IgD-negative memory B cell (primary cell): ENCODE data around the gene LAD1. TPM values are rescaled to one million over a fixed set of nuclear protein-coding genes. Genes with fewer than 3 reads are reported as not detected.

ENCODE experiments used
- H3K27ac Mint-ChIP-seq, 3 donors: one replicate each; pipeline ENCODE4 v1.8.0; 2020 to 2022; ENCODE audit warnings: mild to moderate bottlenecking in 3 of 3, mixed read lengths in 3 of 3, moderate library complexity in 1 of 3
- H3K27me3 Mint-ChIP-seq: one replicate; pipeline ENCODE4 v1.8.0; 2021; ENCODE audit warnings: mixed read lengths
- H3K36me3 Mint-ChIP-seq: one replicate; pipeline ENCODE4 v1.8.0; 2020; ENCODE audit warnings: mild to moderate bottlenecking, mixed read lengths
- H3K4me1 Mint-ChIP-seq, 3 donors: one replicate each; pipeline ENCODE4 v1.8.0; 2020 to 2022; ENCODE audit warnings: mixed read lengths in 3 of 3, mild to moderate bottlenecking in 1 of 3
- H3K4me3 Mint-ChIP-seq, 4 donors: one replicate each; pipeline ENCODE4 v1.8.0; 2020 to 2022; ENCODE audit warnings: mild to moderate bottlenecking in 4 of 4, mixed read lengths in 4 of 4, moderate library complexity in 3 of 4
- H3K9me3 Mint-ChIP-seq, 3 donors: one replicate each; pipeline ENCODE4 v1.8.0; 2020 to 2021; ENCODE audit warnings: mixed read lengths in 3 of 3, mild to moderate bottlenecking in 1 of 3
- polyA plus RNA-seq: library from polyadenylated mRNA; unstranded; fragments of 300-500 nt; fragmentation: Illumina TruSeq; gene quantifications from one replicate; pipeline ENCODE4 v1.2.3, GENCODE V29; 2021

Gene LAD1
- polyA plus RNA-seq, 1 donor from 2014 or later = not detected

DNA sequence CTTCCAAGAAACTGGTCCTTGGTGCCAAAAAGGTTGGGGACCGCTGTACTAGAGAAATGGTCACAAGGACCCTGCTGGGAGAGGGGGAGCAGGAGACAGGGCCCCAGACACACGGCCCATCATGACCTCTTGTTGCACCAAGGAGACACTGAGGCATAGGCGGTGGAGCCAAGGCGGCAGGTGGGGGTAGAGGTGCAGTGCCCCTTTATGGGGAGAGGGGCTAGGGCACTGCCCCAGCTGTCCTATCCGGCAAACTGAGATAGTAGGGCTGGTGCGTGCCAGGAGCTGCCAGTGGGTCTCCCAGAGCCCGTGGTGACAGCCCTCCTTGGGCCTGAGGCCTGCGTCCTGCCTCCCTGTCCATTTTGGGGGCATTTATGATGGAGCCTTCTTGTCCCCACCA, 41.9 kb downstream of the LAD1 start:
- no peak overlapping the region for H3K27ac Mint-ChIP-seq
- no peak overlapping the region for H3K4me3 Mint-ChIP-seq
- peaks cover 5% of the 10 kb centered on the region for H3K27me3 Mint-ChIP-seq
- H3K9me3 Mint-ChIP-seq = no peaks in the 10 kb centered on the region
- H3K36me3 Mint-ChIP-seq = no peaks in the 10 kb centered on the region
- no peaks in the 10 kb centered on the region for H3K4me1 Mint-ChIP-seq

DNA sequence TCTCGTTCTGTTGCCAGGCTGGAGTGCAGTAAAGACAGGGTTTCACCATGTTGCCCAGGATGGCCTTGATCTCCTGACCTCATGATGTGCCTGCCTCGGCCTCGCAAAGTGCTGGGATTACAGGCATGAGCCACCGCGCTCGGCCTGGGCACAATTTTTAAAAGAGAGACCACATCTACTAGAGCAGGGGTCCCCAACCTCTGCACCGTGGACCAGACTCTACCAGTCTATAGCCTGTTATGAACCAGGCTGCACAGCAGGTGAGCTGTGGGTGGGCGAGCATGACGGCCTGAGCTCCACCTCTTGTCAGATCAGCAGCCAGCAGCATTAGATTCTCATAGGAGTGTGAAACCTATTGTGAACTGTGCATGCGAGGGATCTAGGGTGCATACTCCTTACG, 42.4 kb downstream of the LAD1 start:
- no peak overlapping the region for H3K4me3 Mint-ChIP-seq
- no peak overlapping the region for H3K27ac Mint-ChIP-seq
- peaks cover 5% of the 10 kb centered on the region for H3K27me3 Mint-ChIP-seq
- H3K9me3 Mint-ChIP-seq = no peaks in the 10 kb centered on the region
- H3K4me1 Mint-ChIP-seq = no peaks in the 10 kb centered on the region
- no peaks in the 10 kb centered on the region for H3K36me3 Mint-ChIP-seq

DNA sequence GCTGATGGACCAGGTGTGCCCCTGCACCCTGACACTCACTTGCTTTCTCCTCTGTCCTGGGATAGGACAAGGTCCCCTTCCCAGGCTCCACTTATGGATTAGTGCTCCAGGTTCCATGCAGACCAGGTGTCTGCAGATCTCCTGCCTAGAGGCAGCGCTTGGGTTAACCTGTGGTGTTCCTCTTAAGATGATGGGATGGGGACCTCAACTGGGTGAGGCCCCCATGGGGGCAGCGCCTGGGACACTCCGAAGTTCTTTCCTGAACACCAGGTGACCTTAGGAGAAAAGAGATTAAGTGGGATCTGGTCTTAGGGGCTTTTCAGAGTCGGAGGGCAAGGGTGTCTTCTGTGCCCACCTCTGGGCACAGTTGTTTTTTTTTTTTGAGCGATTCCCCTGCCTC, 42.9 kb downstream of the LAD1 start:
- H3K27ac Mint-ChIP-seq = no peak overlapping the region
- H3K4me3 Mint-ChIP-seq = no peak overlapping the region
- H3K4me1 Mint-ChIP-seq = no peaks in the 10 kb centered on the region
- no peaks in the 10 kb centered on the region for H3K36me3 Mint-ChIP-seq
- H3K27me3 Mint-ChIP-seq = peaks cover 5% of the 10 kb centered on the region
- no peaks in the 10 kb centered on the region for H3K9me3 Mint-ChIP-seq

- no peak overlapping the region for H3K4me3 Mint-ChIP-seq
- H3K36me3 Mint-ChIP-seq = no peaks in the 10 kb centered on the region
- peaks cover 5% of the 10 kb centered on the region for H3K27me3 Mint-ChIP-seq
- H3K27ac Mint-ChIP-seq = no peak overlapping the region
- H3K4me1 Mint-ChIP-seq = no peaks in the 10 kb centered on the region
- no peaks in the 10 kb centered on the region for H3K9me3 Mint-ChIP-seq
These were observed 43.7 kb downstream of the LAD1 start for GRCh38 chr1:201355471-201355870.

DNA sequence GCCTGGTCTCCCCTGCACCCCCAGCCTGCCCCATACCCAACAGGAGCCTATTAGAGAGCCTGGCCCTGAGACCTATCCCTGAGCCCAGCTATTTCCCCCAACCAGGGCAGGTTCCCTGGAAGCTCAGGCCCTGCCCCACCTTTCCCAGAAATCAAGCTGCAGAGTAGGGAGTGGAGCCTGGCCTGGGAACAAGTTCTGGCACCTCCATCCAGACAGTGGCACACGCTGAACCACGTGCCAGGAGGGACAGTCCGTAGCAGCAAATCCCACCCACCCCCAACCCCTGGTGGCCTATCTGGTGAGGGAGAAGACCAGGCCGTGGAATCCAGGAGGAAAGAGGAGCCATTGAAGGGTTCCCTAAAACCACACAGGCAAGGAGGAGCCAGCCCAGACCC, 44.2 kb downstream of the LAD1 start:
- H3K4me3 Mint-ChIP-seq = no peak overlapping the region
- H3K27ac Mint-ChIP-seq = no peak overlapping the region
- H3K4me1 Mint-ChIP-seq = no peaks in the 10 kb centered on the region
- H3K9me3 Mint-ChIP-seq = no peaks in the 10 kb centered on the region
- no peaks in the 10 kb centered on the region for H3K36me3 Mint-ChIP-seq
- peaks cover 5% of the 10 kb centered on the region for H3K27me3 Mint-ChIP-seq

- Mint-ChIP-seq H3K27ac (no peak overlapping the region), H3K4me1 (no peaks in the 10 kb centered on the region), H3K4me3 (no peak overlapping the region), H3K9me3 (no peaks in the 10 kb centered on the region), H3K36me3 (no peaks in the 10 kb centered on the region), H3K27me3 (peaks cover 6% of the 10 kb centered on the region)
These were observed 44.8 kb downstream of the LAD1 start for GRCh38 chr1:201354151-201354900.

DNA sequence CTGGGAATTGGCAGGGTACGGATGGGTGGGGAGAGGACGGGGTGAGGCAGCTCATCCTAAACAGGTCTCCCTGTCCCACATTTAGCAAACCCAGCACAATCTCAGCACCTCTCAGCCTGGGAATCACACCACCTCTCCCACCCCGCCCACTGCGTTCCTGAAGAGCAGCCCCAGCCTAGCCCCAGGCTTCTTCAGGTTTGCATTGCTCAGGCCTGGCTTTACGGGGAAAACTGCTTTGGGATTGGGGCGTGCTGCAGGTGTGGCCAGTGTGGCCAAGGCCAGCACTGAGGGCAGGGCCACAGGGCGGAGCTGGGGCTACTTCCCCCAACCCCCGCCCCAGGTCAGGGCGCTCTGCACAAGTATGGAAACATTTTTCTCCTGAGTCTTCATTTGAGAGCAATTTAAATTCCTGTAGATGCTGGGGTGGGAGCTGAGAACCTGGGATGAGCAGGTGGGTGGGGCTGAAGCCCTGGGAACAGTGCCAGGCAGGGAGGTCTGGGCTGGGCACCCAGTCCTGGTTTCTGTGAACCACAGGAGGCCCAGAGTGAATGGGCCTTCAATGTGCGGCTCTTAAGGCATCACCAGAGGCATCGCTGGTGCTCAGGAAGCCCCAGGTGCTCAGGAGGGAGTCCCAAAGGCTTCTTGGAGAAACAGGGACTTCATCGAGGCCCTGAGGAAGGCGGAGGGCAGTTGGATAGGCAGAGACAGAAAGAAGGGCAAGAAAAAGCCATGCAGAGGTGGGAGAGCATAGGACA, 45.8 kb downstream of the LAD1 start:
- H3K36me3 Mint-ChIP-seq = no peaks in the 10 kb centered on the region

DNA sequence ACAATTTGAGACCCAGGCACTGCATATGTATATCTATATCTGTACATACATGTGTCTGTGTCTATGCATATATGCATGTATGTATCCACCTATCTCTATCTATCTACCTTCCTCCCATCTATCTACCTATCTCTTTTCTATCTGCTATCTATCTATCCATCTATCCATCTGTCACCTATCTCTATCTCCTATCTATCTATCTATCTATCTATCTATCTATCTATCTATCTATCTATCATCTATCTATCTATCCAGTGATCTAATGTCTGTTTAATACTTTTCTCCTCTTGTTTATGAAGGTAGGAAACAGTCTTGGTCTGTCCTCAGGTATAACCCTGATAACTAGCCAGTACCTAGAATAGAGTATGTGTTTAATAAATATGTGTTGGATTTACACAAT, 47.5 kb downstream of the LAD1 start:
- Mint-ChIP-seq H3K27ac (no peak overlapping the region), H3K36me3 (no peaks in the 10 kb centered on the region), H3K4me3 (no peak overlapping the region), H3K9me3 (no peaks in the 10 kb centered on the region), H3K4me1 (no peaks in the 10 kb centered on the region), H3K27me3 (peaks cover 15% of the 10 kb centered on the region)

More for the DNA sequence above, 45.8 kb downstream of the LAD1 start:
- Mint-ChIP-seq H3K9me3 (no peaks in the 10 kb centered on the region), H3K27me3 (peaks cover 8% of the 10 kb centered on the region), H3K4me1 (no peaks in the 10 kb centered on the region), H3K4me3 (no peak overlapping the region), H3K27ac (no peak overlapping the region)

- Mint-ChIP-seq H3K4me3 (no peak overlapping the region), H3K36me3 (no peaks in the 10 kb centered on the region), H3K9me3 (no peaks in the 10 kb centered on the region), H3K27ac (no peak overlapping the region), H3K4me1 (no peaks in the 10 kb centered on the region), H3K27me3 (peaks cover 14% of the 10 kb centered on the region)
These were observed 48.2 kb downstream of the LAD1 start for GRCh38 chr1:201350884-201351283.

GRCh38 chr1:201350361-201350725, 48.8 kb downstream of the LAD1 start:
- H3K27me3 Mint-ChIP-seq = peaks cover 14% of the 10 kb centered on the region
- H3K9me3 Mint-ChIP-seq = no peaks in the 10 kb centered on the region
- no peaks in the 10 kb centered on the region for H3K4me1 Mint-ChIP-seq
- H3K4me3 Mint-ChIP-seq = no peak overlapping the region
- no peaks in the 10 kb centered on the region for H3K36me3 Mint-ChIP-seq
- H3K27ac Mint-ChIP-seq = no peak overlapping the region

DNA sequence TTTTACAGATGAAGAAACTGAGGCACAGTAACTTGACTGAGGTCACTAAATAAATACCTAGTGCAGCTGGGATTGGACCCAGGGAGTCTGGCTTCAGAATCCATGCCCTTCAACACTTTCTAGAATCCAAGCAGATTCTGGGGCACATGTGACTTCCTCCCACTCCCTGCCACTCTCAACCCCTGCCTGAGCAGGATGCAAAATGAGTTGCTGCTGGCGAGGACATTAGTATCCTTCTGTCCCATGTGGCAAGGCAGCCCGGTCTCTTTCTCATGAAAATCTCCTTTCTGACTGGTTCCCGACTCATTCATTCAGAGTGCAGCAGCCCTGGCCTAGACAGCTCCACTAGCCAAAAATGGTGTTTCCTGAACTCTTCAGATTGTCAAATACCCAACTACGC, 50.0 kb downstream of the LAD1 start:
- Mint-ChIP-seq H3K27ac (no peak overlapping the region), H3K4me1 (no peaks in the 10 kb centered on the region), H3K4me3 (no peak overlapping the region), H3K9me3 (no peaks in the 10 kb centered on the region), H3K27me3 (peaks cover 15% of the 10 kb centered on the region), H3K36me3 (no peaks in the 10 kb centered on the region)

- no peaks in the 10 kb centered on the region for H3K36me3 Mint-ChIP-seq
- peaks cover 15% of the 10 kb centered on the region for H3K27me3 Mint-ChIP-seq
- no peaks in the 10 kb centered on the region for H3K9me3 Mint-ChIP-seq
- no peak overlapping the region for H3K27ac Mint-ChIP-seq
- no peaks in the 10 kb centered on the region for H3K4me1 Mint-ChIP-seq
- H3K4me3 Mint-ChIP-seq = no peak overlapping the region
These were observed 50.9 kb downstream of the LAD1 start for GRCh38 chr1:201348211-201348566.

- Mint-ChIP-seq H3K4me1 (no peaks in the 10 kb centered on the region), H3K27ac (no peak overlapping the region), H3K9me3 (no peaks in the 10 kb centered on the region), H3K4me3 (no peak overlapping the region), H3K36me3 (no peaks in the 10 kb centered on the region), H3K27me3 (peaks cover 15% of the 10 kb centered on the region)
These were observed 51.5 kb downstream of the LAD1 start for GRCh38 chr1:201347498-201348210.

DNA sequence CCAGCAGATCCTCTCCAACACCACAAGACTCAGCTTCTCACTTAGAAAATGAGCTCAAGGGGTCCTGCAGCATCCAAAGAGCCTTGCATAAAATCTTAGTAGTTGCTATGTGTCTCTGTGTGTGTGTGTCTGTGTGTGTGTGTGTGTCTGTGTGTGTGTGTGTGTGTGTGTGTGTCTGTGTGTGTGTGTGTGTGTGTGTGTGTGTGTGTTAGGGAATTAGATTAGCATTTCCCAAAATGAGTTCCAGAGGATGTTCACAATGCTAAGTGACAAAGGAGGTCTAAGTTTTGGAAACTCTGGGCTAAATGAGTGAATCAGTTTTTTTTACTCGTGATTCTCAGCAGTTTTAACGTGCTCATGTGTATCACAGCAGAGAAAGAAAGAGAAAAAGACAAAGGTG, 52.1 kb downstream of the LAD1 start:
- Mint-ChIP-seq H3K4me1 (no peaks in the 10 kb centered on the region), H3K4me3 (no peak overlapping the region), H3K36me3 (no peaks in the 10 kb centered on the region), H3K27ac (no peak overlapping the region), H3K9me3 (no peaks in the 10 kb centered on the region), H3K27me3 (peaks cover 15% of the 10 kb centered on the region)

DNA sequence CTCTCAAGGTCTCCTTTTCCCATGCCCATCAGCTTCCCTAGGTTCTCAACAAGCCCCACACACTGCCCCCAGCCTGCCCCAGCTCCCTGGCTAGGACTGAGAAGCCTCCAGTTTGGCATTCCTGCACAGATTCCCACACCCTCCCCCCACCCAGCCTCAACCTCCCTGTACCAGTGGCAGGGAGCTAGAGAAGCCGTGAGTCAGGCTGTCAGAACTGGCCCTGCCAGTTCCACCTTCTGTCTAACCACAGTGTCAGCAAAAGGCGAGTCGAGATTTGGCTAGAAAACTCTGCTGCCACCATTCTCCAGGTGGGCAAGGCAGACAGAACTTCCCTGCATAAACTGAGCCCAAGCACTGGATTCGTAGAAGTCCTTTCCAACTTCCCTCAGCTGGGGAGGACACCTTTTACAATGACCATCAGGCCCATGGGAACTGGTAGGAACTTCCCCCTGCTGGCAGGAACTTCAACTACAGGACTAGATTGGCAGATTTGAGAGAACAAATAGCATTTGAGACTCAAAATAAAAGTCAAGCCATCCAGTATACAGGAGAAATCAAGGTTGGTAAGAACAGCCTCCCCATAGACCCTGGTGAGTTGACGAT, 52.7 kb downstream of the LAD1 start:
- H3K4me1 Mint-ChIP-seq = no peaks in the 10 kb centered on the region
- H3K27ac Mint-ChIP-seq = no peak overlapping the region
- H3K9me3 Mint-ChIP-seq = peaks cover under 1 to 1% (median under 1%) of the 10 kb centered on the region in 3 donors
- no peaks in the 10 kb centered on the region for H3K36me3 Mint-ChIP-seq
- no peak overlapping the region for H3K4me3 Mint-ChIP-seq
- H3K27me3 Mint-ChIP-seq = peaks cover 15% of the 10 kb centered on the region
